ENCODE measurements around the gene GLIS2. TPM values are rescaled to one million over a fixed set of nuclear protein-coding genes. Genes with fewer than 3 reads are reported as not detected.

Gene GLIS2
- total RNA-seq, 1 experiment from 2014 or later, result 18.2 TPM

GRCh38 chr16:4361033-4361943 lies 45.4 kb downstream of the GLIS2 start (continued):
- TF ChIP-seq ATF3 (IDR thresholded peaks at IDR 0.05) (no peak), ELF1 (IDR thresholded peaks at IDR 0.05; ENCODE audit: borderline replicate concordance, low read depth) (no peak), RAD21 (IDR thresholded peaks at IDR 0.05; ENCODE audit: low read depth) (no peak), POLR2A (IDR thresholded peaks at IDR 0.05; ENCODE audit: borderline replicate concordance, extremely low read depth, insufficient read depth, insufficient read length) (no peak)

GRCh38 chr16:4361944-4362311 lies 46.1 kb downstream of the GLIS2 start:
- Histone ChIP-seq H3K9ac (ENCODE audit: low read length) (no peak overlapping the region), H3K79me2 (ENCODE audit: insufficient read depth, low read length) (no peaks in the 10 kb centered on the region), H3K36me3 (ENCODE audit: control insufficient read depth in 1 of 2, insufficient read depth in 2 of 2, low read length in 2 of 2) (no peaks in the 10 kb centered on the region), H3K27me3 (ENCODE audit: insufficient read depth, low read length) (no peaks in the 10 kb centered on the region), H2AFZ (ENCODE audit: low read depth, low read length, poor library complexity, severe bottlenecking) (no peak overlapping the region), H3K27ac (ENCODE audit: low read depth, low read length) (no peak overlapping the region), H3K4me2 (ENCODE audit: low read length) (no peak overlapping the region), H3K4me3 (replicated peaks in 1 of 2; ENCODE audit: low read depth in 1 of 2, low read length in 2 of 2) (no peak overlapping the region), H4K20me1 (ENCODE audit: insufficient read depth) (no peaks in the 10 kb centered on the region), H3K4me1 (ENCODE audit: control insufficient read depth in 1 of 2, insufficient read depth in 2 of 2, low read length in 2 of 2) (peaks cover 6 to 16% of the 10 kb centered on the region in 2 experiments), H3K9me3 (ENCODE audit: control insufficient read depth in 1 of 2, insufficient read depth in 1 of 2, low read depth in 1 of 2, low read length in 2 of 2) (no peaks in the 10 kb centered on the region), H3K9me2 (ENCODE audit: insufficient read depth) (no peaks in the 10 kb centered on the region)
- DNase-seq (ENCODE audit: low read depth, low spot score) (no peak), ATAC-seq (no peak)
- ChIA-PET POLR2A (no interaction called here), CTCF (interaction anchor here (4.4 kb wide), 1 partner anchor 41 kb away, joined by 52 read pairs; no protein-coding TSS in a partner anchor), RAD21 (ENCODE audit: low non-redundant PET in 1 of 2, low total read pairs in 2 of 2, uncharacterized antibody in 2 of 2, unreplicated experiment in 2 of 2) (no interaction called here)
- TF ChIP-seq POLR2A (IDR thresholded peaks at IDR 0.05; ENCODE audit: borderline replicate concordance, extremely low read depth, insufficient read depth, insufficient read length), result no peak
- no peak for TF ChIP-seq SRF (IDR thresholded peaks at IDR 0.05; ENCODE audit: low read depth)
- TF ChIP-seq YY1 (IDR thresholded peaks at IDR 0.05; ENCODE audit: extremely low read depth, insufficient replicate concordance, low read depth, low read length), result no peak
- no peak for TF ChIP-seq RAD21 (IDR thresholded peaks at IDR 0.05; ENCODE audit: low read depth)
- no peak for TF ChIP-seq CEBPB (IDR thresholded peaks at IDR 0.05; ENCODE audit: low read depth)
- intact Hi-C loops (cut with micrococcal nuclease), result no loop called here
- no TSS peak for BruUV-seq (replicated peaks)
